ENCODE data around the gene CFAP410.

The CFAP410 gene

GRCh38 chr21:44300262-44300959, 38.8 kb downstream of the CFAP410 start:
- no peak for DNase-seq (ENCODE audit: low read depth in 2 of 2)

- DNase-seq (ENCODE audit: low read depth in 2 of 2) = no peak
Measured at GRCh38 chr21:44299458-44300261, 39.5 kb downstream of the CFAP410 start, which contains the start of gene PFKL. PFKL (plus strand) TSS chr21:44300053; CDS start chr21:44300106, 53 bp downstream.

DNA sequence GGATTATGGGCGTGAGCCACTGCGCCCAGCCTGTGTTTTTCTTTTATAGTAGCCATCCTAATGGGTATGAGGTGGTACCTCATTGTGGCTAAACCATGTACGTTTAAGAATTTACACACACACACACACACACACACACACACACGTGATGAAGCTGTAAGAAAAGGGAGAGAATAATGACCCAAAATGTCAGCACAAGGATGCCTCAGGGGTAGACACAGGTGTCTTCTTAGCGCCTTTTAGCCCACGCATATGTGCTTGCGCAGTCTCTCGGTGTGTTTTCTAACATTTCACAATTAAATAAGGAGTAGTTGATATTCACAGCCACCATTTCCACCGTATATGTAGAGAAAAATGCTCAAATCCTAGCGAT, 40.1 kb downstream of the CFAP410 start:
- DNase-seq (ENCODE audit: low read depth in 2 of 2) = no peak

DNA sequence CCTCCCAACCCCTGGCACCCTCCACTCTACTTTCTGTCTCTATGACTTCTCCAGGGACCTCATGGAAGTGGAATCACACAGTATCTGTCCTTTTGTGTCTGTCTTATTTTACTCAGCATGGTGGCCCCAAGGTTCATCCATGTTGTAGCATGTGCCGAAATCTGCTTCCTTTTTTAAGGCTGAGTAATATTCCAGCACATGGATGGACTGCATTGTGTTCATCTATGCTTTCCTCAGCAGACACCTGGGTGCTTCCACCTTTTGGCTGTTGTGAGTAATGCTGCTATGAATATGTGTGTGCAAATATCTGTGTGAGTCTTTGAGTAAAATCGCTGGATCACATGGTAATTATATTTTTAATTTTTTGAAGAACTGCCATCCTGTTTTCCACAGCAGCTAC, 40.9 kb downstream of the CFAP410 start:
- no peak for DNase-seq (ENCODE audit: low read depth in 2 of 2)

DNA sequence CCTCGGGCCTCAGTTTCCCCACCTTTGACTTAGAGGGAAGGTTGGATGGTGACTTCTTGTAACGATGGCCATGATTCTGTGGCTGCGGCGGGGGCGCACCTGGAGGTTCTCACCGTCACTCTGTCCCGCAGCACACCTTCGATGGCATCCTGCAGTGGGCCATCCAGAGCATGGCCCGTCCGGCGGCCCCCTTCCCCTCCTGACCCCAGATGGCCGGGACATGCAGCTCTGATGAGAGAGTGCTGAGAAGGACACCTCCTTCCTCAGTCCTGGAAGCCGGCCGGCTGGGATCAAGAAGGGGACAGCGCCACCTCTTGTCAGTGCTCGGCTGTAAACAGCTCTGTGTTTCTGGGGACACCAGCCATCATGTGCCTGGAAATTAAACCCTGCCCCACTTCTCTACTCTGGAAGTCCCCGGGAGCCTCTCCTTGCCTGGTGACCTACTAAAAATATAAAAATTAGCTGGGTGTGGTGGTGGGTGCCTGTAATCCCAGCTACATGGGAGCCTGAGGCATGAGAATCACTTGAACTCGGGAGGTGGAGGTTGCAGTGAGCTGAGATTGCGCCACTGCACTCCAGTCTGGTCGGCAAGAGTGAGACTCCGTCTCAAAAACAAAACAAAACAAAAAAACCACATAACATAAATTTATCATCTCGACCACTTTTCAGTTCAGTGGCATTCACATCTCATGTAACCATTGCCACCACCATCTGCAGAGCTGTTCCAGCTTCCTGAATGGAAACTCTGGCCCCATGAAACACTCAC, 41.5 kb downstream of the CFAP410 start:
- peak; percentile 37 to 44 for DNase-seq (ENCODE audit: low read depth in 2 of 2)

- DNase-seq (ENCODE audit: low read depth in 2 of 2) = no peak
Measured at GRCh38 chr21:44296916-44297315, 42.3 kb downstream of the CFAP410 start.

GRCh38 chr21:44296103-44296519, 43.1 kb downstream of the CFAP410 start:
- no peak for DNase-seq (ENCODE audit: low read depth in 2 of 2)

DNA sequence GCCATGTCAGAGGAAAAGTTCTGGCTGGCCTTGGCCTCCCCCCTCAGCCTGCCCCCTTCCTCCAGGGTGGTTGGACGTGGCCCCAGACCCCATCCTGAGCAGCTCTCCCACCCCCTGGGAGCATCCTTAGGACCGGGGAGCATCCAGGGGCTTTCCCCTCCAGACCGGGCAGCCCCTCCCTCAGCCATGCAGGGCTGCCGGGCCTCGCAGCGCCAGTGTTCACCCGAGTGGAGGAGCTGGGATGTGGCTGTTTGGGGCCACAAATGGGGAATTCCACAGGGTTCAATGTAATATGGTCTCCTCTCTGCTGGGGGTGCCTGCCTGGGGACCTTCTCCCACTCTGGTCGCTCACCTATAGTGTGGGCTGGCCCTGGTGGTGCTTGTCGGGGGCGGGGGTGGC, 43.5 kb downstream of the CFAP410 start:
- DNase-seq (ENCODE audit: low read depth in 2 of 2) = no peak

GRCh38 chr21:44295163-44295573, 44.0 kb downstream of the CFAP410 start:
- DNase-seq (ENCODE audit: low read depth in 2 of 2) = no peak

- DNase-seq (ENCODE audit: low read depth in 2 of 2) = no peak
Measured at GRCh38 chr21:44294391-44295162, 44.6 kb downstream of the CFAP410 start.

GRCh38 chr21:44293551-44294231, 45.5 kb downstream of the CFAP410 start:
- DNase-seq (ENCODE audit: low read depth in 2 of 2) = no peak

GRCh38 chr21:44292812-44293195, 46.4 kb downstream of the CFAP410 start:
- DNase-seq (ENCODE audit: low read depth in 2 of 2) = no peak

GRCh38 chr21:44291936-44292811, 47.0 kb downstream of the CFAP410 start:
- DNase-seq (ENCODE audit: low read depth in 2 of 2) = no peak

GRCh38 chr21:44291078-44291935, 47.9 kb downstream of the CFAP410 start:
- no peak for DNase-seq (ENCODE audit: low read depth in 2 of 2)

GRCh38 chr21:44290327-44291077, 48.7 kb downstream of the CFAP410 start:
- DNase-seq (ENCODE audit: low read depth in 2 of 2) = no peak

DNA sequence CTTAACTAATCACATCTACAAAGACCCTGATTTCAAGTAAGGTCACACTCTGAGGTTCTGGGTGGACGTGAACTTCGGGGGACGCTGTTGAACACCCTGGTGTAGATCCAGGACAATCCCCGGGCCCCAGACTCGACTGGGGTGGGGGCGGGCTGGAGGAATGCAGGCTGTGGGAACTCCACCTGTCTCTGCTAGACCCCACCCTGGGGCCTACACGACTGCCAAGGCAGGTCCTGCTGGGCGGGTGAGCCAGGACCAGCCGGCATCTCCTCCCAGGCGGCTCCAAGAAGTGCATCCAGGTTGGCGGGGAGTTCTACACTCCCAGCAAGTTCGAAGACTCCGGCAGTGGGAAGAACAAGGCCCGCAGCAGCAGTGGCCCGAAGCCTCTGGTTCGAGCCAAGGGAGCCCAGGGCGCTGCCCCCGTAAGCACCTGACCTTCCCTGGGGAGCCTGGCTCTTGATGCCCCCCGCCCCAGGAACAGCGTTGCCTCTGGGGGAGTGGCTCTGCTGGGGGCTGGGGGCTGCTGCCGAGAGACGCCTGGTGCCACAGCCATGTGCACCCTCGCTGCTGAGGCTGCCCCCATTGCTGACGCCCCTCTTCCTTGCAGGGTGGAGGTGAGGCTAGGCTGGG, 49.7 kb downstream of the CFAP410 start:
- DNase-seq (ENCODE audit: low read depth in 2 of 2) = no peak

DNA sequence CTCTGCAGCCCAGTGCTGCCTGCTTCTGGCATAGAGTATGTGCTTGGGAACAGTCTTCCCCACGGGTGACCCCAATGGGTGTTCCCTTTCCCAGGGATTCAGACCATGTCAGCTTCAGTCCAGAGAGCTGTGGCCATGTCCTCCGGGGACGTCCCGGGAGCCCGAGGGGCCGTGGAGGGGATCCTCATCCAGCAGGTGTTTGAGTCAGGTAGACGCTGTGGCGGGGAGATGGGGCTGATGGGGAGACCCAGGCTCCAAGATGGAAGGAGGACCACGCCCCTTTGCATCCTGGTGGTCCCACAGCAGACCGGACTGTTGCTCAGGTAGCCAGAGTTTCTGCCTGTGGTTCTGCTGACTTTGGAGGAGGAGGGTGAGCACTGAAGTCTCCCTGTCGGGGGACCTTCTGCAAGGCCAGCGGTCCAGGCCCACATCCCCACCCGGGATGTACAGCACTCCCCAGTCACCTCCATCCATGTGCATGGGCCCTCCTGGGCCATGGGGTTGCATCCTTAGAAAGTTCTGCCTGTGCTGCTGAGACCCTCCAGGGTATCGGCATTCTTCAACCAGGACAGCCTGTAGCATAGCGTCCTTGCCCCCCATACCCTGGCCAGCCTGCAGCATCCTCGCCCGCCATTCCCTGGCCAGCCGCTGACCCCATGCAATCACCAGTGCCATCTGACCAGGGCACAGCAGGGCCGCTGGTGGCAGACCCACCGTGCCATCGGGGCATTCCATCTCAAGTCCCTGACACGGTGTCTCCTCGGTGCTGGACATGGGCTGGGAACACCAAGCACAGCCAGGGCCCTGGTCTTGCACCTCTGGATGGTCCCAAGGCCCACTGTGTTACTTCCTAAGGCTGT, 50.7 kb downstream of the CFAP410 start:
- DNase-seq (ENCODE audit: low read depth in 2 of 2) = no peak

All from fibroblast of skin of left quadriceps (primary cell).